Embryonic facial prominence (tissue), 1 donor: Measurements from ENCODE around the gene RTKN.

Source experiments
- DNase-seq: peaks from one replicate; pipeline ENCODE4 v3.0.0-alpha.2; 2016; ENCODE audit errors: extremely low spot score

RTKN gene

DNA sequence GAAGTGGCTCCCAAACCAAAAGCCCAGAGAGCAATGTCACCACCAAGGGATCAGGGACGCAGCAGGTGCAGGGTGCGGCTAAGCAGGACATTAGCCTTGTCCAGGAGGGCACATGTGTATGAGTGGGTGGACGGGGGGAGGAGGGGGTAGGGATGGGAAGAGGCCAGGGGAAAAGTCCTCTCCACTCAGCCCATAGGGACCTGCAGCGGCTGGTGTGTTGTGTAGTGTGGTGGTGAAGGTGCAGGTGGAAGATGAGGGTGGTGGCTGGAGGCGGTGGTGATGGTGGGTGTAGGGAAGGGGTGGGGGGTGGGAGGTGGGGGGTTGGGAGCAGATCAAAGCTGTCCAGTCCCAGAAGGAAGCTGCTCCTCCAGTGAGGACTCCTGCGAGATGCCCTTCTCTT lies 24.0 kb downstream of the RTKN start:
- DNase-seq: no peak

DNA sequence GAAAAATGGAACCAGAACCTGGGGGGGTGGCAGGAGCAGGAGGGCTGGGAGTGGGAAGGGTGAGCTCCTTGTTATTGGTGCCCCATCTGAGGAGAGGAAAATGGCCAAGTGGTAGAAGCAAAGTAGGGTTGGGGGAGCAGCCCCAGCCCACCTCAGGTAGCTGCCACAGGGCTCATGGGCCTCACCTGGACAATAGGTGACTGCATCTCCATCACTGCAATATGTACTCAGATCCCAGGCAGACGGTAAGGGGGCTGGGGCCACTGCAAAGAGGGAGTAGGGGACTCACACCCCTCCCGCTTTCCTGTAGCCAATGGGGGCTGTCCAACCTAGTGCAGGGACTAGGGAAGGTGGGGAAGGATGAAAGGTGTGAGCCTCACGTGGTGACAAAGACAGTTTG lies 24.5 kb downstream of the RTKN start:
- no peak for DNase-seq

DNA sequence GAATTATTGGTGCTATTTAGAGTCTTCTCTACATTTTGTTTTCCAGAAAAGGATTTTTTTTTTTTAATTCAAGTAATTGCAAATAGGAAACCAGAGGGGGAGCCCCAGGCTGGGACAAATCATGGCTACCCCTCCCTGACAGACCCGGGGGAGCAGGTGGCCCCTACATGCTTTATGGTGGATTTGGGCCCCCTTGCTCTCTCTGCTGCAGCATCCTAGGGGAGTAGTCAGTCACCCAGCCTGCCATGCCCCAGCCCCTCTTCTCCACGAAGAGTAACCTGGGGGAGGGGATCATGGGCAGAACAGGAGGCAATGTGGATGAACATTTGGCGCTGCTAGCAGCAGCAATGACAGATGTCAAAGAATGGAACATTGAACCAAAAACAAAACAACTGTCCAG lies 25.0 kb downstream of the RTKN start:
- DNase-seq: no peak

DNA sequence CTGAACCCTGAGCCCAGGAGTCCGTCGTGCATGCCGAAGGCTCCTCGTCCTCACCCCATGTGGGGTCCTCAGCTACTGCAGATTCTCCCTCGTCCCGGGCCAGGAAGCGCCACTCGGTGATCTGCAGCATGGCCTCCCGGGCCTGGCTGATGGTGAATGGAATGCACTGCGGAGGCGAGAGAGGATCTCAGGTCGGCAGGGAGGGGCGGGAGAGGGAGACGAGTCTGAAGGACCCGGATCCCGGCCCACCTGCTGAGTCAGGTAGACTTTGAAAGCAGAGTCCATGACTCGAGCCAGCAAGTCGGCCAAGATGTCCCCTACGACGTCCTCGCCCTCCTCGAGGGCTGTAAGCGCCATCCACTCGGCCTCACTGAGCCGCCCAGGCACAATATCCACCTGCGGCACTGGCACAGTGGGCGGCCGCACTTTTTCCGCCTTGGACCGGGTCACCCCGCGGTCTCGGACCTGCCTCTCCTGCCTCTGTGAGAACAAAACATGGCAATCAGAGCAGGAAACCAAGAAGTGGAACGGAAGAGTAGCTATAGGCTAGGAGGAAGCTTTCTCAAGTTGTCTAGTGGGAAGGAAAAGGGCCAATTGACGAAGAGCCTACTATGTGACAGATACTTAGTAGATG lies 25.9 kb downstream of the RTKN start:
- DNase-seq: no peak

DNA sequence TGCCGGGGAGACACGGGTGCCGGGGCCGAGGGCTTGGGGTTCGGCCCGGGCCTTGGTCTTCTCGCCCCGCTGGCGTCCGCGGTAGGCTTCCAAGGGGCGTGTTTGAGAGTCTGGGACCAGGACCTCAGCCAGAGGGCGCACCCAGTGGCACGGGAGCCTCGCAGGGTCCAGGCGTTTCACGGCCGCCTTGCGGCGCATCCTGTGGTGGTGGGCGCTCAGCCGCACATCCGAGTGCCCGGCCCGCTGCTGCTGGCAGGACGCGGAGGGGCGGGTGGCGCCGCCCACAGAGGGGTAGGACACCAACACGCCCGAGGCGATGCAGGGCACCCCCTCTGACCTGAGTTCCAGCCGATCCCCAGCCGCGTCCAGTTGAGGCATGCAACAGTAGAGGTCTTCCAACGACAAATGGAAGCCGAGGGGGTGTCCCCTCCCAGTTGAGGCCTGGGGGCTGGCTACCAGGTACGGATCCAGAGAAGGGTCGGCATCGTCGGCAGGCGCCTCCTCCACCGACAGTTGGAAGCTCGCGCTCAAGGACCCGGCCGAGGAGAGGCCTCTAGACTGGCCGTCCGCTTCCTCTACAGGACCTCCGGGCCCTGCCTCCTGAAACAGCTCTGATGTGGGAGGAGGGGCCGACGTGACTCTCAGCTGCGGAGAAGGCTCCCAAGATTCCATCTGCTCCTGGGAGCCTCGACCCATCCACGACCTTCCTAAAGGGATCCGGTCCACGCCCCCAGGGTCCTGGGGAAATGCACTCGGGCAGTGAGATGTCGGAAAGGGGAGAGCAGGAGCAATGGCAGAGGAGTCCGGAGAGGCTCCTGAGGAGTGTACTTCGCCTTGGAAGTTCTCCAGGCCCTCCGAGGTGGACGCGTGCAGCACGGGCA lies 26.6 kb downstream of the RTKN start:
- no peak for DNase-seq

DNA sequence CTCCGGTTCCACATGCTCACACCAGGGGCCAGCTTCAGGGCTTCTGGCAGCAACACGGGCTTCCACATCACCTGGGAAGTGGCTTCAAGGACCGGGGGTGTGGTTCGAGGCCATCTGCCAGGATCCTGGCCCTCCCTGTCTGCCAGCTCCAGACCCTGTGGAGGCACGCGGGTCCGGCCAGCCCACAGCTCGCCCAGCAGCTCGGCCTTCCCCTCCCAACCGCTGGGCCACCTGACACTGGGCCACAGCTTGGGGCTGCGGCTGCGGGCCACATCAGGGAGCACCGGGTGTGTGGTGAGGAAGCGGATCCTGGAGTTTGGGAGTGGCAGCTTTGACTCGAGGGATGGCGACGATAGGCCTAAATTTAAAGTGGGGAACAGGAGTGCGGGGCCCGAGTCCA lies 27.3 kb downstream of the RTKN start:
- no peak for DNase-seq

DNA sequence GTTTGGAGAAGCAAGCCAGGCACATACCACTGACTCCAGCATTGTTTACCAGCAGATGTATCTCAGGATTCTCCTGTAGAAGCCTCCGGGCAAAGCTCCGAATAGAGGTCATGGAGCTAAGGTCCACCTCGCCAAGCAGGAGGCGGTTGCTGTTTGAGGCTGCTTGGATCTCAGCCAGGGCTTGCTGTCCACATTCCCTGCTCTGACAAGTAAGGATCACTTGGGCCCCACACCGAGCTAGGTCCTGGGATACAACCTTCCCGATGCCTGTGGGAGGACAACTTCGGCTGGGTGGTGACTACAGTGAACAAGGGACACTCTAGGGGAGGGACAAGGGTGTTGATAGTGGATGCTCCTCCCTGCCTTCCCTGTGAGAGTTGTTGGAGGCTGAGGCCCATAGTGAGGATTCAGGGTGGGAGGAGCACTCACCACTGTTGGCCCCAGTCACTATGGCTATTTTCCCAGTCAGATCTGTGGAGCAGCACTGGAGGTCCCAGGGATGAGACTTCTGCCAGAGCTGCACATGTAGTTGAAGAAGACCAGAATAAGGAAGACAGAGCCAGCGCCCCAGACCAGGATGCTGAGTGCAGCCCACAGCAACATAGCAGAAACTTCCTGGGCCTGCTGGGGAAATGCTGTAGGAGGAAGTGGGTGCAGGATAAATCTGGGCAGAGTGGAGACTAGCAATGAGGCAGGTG lies 28.6 kb downstream of the RTKN start:
- no peak for DNase-seq

DNA sequence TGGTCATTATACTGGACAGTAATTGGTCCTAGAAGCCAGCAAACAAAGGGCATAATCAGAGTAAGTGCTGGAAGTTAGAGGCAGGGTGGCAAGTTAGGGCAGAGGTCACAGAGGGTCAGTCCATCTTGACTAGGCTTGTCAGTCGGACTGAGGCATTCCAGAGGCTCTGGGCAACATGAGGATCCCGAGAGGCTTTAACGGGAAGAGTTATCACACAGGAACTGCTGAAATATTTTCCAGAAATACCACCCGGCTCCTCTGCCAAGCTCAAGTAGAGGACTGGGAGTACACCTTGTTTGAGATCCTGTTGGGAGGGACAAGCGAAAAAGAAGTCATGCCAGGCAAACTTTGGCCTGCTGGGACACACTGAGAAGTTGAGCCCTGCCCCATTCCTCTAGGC lies 34.1 kb downstream of the RTKN start:
- DNase-seq: no peak

DNA sequence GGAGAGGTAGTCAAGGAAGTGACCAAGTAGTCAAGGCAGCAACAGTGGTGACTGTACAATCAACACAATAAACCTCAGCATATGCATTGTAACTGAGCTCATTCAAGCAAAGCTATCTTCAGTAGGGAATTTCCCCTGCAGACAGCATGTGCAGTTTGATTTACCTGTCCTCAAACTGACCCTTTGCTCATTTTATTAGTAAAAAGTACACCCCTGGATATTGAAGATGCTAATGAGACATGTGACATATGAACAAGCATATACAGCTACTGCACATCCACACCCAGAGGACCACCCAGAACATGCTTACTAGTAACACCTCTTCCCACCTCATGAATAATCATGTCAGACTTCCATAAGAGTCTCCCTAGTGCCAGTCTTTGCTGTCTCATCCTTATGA lies 35.7 kb downstream of the RTKN start:
- no peak for DNase-seq

DNA sequence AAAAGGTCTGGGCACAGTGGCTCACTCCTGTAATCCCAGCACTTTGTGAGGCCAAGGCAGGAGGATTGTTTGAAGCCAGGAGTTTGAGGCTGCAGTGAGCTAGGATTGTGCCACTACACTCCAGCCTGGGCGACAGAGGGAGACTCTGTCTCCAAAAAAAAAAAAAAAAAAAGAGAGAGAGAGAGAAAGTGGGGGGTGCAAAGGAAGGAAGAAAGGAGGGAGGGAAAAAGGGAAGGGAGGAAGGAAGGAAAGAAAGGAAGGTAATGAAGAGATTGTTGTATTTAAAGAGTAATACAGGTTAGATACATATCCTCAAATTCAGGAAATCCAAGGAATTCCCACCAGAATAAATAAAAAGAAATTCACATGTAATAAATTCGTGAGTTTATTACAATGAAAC lies 39.8 kb downstream of the RTKN start:
- no peak for DNase-seq

DNA sequence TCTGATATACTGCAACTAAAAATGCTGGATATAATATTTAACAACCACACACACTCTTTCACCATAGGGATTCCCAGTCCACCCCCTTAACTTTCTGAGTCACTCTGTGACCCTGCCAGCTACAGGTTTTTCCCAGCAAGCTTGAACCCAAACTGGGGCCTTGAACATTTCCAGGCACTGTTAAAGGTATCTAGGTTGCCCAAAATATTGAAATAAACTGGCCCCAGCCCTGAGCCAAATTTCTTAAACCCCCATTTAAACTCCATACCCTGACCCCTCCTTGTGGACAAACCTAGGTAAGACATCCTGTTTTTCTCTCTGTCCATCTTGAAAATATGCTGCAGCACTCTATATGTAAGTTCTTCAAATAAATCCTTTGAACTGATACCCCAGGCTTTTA lies 42.0 kb downstream of the RTKN start:
- no peak for DNase-seq

DNA sequence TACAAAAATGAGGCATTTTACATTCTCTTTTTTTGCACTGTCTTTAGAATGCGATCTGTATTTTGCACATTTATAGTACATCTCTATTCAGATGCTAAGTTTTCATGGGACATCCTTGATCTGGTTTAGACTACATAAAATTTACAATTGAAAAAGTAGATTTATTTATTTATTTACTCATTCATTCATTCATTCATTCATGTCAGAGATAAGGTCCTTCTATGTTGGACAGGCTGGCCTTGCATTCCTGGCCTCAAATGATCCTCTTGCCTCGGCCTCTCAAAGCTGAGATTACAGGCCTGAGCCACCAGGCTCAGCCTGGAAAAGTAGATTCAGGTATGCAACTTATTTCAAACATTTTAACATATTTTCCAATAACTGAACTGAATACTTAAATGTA lies 45.6 kb downstream of the RTKN start:
- no peak for DNase-seq

DNA sequence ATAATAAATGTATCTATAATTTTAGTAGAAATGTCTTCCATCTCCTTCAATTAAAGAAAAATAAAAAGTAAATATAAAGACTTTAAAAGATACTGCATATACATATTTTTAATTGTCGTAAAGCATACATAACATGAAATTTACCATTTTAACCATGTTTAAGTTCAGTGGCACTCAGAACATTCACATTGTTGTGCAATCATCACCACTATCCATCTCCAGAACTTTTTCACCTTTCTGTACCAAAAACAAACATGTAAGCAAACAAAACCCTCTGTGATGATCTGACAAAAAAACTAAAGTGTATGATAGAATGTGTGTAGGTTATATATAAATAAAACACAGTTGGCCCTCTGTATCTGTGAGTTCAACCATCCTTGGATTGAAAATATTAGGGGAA lies 48.2 kb downstream of the RTKN start:
- DNase-seq: no peak

DNA sequence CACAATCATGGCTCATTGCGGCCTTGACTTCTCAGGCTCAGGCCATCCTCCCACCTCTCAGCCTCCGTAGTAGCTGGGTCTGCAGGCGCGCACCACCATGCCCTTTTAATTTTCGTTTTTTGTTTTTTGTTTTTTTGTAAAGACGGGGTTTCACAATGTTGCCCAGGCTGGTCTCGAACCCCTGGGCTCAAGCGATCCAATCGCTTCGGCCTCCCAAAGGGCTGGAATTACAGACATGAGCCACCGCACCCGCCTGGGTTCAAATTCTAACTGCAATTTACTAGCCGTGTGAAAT lies 49.3 kb downstream of the RTKN start:
- no peak for DNase-seq

DNA sequence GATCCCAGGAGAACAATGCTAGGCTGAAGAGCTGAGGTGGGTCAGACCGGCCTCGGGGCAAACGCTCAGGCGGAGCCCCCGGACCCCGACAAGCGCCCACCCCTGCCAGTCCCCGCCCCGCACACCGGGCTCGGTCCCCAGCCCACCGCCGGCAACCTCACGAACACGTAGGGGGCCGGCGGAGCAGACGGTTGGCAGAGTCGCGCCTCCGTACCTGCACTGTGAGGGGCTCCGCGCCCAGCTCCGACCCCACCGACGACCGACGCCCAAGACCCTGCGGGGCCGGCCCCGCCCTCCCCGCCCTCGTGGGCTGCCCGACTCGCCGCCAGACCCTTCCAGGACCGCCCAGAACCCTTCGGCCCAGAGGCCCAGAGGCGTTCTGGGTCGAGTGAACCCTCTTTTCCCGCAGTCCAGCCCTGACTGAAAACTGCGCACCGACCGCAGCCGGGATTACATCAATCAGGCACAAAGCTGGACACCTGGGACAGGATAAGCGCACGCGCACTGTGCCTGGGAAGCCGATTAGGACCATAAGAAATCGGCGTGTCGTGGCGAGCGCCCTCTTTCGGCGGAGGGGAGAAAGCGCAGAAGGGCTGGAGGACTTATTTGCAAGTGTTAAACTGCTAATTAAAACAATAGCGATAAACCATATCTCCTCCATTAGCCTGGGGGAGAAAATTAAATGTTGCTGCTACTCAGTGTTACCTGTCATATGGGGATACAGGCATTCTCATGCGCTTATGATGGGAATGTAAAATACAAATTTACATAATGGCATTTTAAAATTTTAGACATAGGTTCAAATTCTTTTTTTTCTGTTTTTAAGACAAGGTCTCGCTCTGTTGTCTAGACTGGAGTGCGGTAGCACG lies 49.9 kb downstream of the RTKN start:
- DNase-seq: peak; percentile 88

DNA sequence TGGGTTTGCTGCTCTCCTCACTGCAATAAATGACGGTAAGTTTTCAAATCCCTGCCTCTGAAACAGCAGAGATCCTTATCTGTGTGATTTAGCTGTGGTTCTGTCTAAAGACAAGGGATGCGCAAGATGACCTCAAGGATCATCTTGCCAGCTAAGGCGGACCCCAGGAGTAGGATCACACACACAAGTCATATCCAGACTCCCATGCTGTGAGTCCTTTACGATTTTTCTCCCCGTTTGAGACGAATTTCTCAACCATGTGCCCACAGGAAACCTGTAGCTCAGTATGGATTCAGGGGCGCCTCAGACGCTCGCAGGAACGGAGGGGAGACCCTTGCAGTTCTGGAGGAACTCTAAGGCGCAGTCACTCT lies 50.5 kb downstream of the RTKN start:
- no peak for DNase-seq

DNA sequence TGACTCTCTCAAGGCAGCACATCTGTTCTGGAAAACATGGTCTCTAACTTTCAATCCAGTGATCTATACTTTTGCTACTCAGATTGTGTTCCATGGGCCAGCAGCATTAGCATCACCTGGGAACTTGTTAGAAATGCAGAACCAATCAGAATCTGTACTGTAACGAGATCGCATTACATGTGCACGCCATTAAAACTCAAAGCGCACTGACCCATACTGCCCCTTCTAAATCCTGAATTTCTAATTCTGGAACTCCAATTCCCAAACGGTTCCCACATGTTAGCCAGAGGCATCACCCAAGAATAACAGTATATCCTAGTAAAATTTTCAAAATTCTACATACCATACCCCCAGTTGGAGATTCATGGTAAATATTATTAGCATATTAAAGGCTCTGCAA lies 51.1 kb downstream of the RTKN start:
- no peak for DNase-seq

DNA sequence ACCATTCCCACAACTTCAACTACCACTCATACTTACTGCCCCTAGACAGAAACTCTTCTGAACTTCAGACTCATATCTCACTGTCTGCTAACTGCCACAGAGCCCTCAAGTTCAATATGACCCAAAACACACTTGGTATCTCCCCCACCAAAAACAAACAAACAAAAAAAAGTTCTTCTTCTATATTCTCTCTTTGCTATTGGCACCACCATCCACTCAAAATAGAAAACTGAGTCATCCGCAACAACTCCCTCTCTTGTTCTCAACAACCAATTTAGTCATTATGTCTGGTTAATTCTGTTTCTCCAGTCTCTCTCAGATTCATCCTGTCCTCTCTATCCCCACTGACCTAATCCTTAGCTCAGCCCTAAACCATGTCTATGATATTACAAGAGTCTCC lies 54.4 kb downstream of the RTKN start:
- DNase-seq: no peak

DNA sequence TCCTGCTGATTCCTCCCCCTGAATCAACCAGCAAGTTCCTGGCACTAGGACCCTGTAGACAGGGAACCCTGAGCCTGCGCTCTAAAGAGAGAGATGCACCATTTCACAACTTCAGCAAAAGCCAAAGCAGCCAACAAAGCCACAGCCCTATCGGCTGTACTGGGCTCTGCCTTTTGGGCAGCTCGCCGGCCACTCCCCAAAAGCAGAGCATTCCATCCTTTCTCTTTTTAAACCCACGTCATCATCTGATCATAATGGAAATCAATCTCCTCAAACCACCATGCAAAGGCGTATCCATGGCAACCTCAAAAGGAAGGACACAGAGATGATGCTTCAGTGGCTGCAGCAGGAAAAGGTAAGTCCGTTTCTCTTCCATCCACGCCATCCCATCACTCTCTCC lies 56.3 kb downstream of the RTKN start:
- DNase-seq: no peak

DNA sequence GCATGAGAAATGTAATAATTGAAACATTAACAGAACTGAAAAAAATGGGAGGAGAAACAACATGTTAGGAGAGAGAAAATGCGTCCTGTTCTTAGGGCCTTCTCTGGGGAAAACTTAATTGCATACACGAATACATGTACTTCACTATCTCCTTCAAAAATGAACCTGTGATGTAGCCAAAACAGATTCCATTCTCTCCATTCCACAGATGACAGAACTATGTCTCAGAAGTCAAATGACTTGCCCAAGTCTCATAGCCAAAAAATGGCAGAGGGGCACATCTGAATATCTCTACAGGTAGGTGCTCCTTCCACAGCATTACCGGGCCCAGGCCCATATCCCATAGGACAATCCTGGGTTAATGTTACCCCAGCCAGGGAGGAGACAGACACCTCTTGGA lies 57.7 kb downstream of the RTKN start:
- DNase-seq: no peak

DNA sequence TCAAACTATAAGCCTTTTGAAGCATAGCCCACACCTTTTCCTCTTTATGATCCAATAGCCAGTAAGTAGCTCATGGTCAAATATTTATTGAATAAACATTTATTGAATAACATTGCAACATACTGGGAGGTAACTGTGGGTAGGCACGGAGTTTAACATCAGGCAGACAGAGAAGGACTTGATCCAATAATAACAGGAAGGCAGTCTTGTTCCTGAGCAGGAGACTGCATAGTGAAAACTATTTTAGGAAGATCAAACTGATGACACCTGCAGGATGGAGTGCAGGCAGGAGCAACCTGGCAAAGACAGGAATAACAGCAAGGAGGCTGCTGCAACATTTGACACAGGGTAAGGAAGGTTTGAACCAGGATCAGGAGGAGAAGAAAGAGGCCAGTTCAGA lies 58.5 kb downstream of the RTKN start:
- DNase-seq: no peak

DNA sequence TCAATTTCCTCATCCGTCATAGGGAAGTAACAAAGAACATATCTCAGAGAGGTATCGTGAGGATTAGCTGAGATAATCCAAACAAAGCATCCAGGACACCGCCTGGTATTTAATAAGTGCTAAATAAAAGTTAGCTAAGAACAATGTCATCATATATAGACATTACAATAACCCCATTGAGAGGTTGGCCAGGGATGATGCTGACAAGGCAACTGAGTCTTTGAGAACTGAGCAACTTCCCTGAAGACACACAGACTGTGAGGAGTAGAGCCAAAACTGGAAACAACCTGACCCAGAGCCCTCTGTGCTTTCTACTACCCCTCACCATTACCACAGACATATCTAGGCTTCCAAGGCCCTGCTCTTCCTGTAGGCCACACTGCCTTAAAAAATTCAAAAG lies 60.0 kb downstream of the RTKN start:
- DNase-seq: no peak
